CD14-positive monocyte (primary cell): ENCODE data around the gene RAI14. TPM values are rescaled to one million over a fixed set of nuclear protein-coding genes. Genes with fewer than 3 reads are reported as not detected.

Experiments
- DNase-seq, 3 donors: peaks; one replicate each; pipeline ENCODE4 v3.0.0-alpha.2; 2011 to 2022
- H2AFZ ChIP-seq: 2 replicates; pipeline ENCODE4 v1.6.0; 2012; ENCODE audit warnings: mild to moderate bottlenecking, low read depth, low read length, inconsistent platforms; ENCODE audit not compliant: insufficient read depth, poor library complexity, severe bottlenecking
- H3K27ac ChIP-seq, 2 donors: 1 replicate in 1 of 2; 2 replicates in 1 of 2; pipeline ENCODE4 v1.5.1; 2012 to 2013; ENCODE audit warnings: low read length in 2 of 2, control low read depth in 1 of 2, inconsistent platforms in 1 of 2, low read depth in 1 of 2, mild to moderate bottlenecking in 1 of 2
- H3K27me3 ChIP-seq, 2 donors: one replicate each; pipeline versions ENCODE4 v1.6.0 to v1.6.1; 2011 to 2013; ENCODE audit warnings: low read length in 2 of 2; ENCODE audit not compliant: control insufficient read depth in 2 of 2, insufficient read depth in 2 of 2
- H3K36me3 ChIP-seq, 2 donors: replicated peaks in 1 of 2; 1 replicate in 1 of 2; 2 replicates in 1 of 2; pipeline versions ENCODE4 v1.5.1 to v1.6.1; 2012 to 2013; ENCODE audit warnings: low read length in 2 of 2, control low read depth in 1 of 2, inconsistent platforms in 1 of 2, mild to moderate bottlenecking in 1 of 2; ENCODE audit not compliant: insufficient read depth in 2 of 2, control insufficient read depth in 1 of 2
- H3K4me1 ChIP-seq, 2 donors: 1 replicate in 1 of 2; 2 replicates in 1 of 2; pipeline versions ENCODE4 v1.5.1 to v1.6.1; 2012 to 2013; ENCODE audit warnings: low read length in 2 of 2, control low read depth in 1 of 2, inconsistent platforms in 1 of 2, mild to moderate bottlenecking in 1 of 2, moderate library complexity in 1 of 2; ENCODE audit not compliant: insufficient read depth in 2 of 2, control insufficient read depth in 1 of 2
- H3K4me2 ChIP-seq: replicated peaks from 2 replicates; pipeline ENCODE3; 2012; ENCODE audit warnings: low read length, moderate library complexity, mild to moderate bottlenecking; ENCODE audit not compliant: poor library complexity, severe bottlenecking; ENCODE audit errors: extremely low read depth
- H3K4me3 ChIP-seq, 3 experiments: fragments of 200-600 bp in 1 of 3; sonication (generic) in 1 of 3; replicated peaks in 1 of 3; 1 replicate in 2 of 3; 2 replicates in 1 of 3; pipeline ENCODE4 v1.5.1; 2011 to 2013; ENCODE audit warnings: low read length in 3 of 3, mild to moderate bottlenecking in 3 of 3, control low read depth in 2 of 3, low read depth in 2 of 3, inconsistent platforms in 1 of 3, moderate library complexity in 1 of 3
- H3K79me2 ChIP-seq: 2 replicates; pipeline ENCODE4 v1.6.0; 2012; ENCODE audit warnings: mild to moderate bottlenecking, control low read depth, inconsistent platforms, low read length, moderate library complexity; ENCODE audit not compliant: insufficient read depth
- H3K9ac ChIP-seq: 2 replicates; pipeline ENCODE4 v1.6.0; 2017; ENCODE audit warnings: low read length, mild to moderate bottlenecking; ENCODE audit not compliant: insufficient read depth, poor library complexity, severe bottlenecking
- H3K9me3 ChIP-seq, 2 donors: replicated peaks in 1 of 2; 1 replicate in 1 of 2; 2 replicates in 1 of 2; pipeline versions ENCODE4 v1.5.1 to v1.6.1; 2012 to 2013; ENCODE audit warnings: low read length in 2 of 2, control low read depth in 1 of 2; ENCODE audit not compliant: control insufficient read depth in 1 of 2, insufficient read depth in 1 of 2
- H4K20me1 ChIP-seq: 2 replicates; pipeline ENCODE4 v1.6.0; 2012; ENCODE audit warnings: mild to moderate bottlenecking, low read length, control low read depth, moderate library complexity; ENCODE audit not compliant: insufficient read depth
- H3K27ac Mint-ChIP-seq, 7 donors: one replicate each; pipeline ENCODE4 v1.8.0; 2020; ENCODE audit warnings: mild to moderate bottlenecking in 7 of 7, mixed read lengths in 7 of 7, moderate library complexity in 6 of 7, inconsistent platforms in 2 of 7
- H3K27me3 Mint-ChIP-seq, 3 donors: one replicate each; pipeline ENCODE4 v1.8.0; 2021 to 2022; ENCODE audit warnings: low read depth in 3 of 3, mild to moderate bottlenecking in 3 of 3, mixed read lengths in 3 of 3, moderate library complexity in 3 of 3, inconsistent platforms in 1 of 3
- H3K36me3 Mint-ChIP-seq, 2 donors: one replicate each; pipeline ENCODE4 v1.8.0; 2020; ENCODE audit warnings: mixed read lengths in 2 of 2, inconsistent platforms in 1 of 2, mild to moderate bottlenecking in 1 of 2
- H3K4me1 Mint-ChIP-seq: one replicate; pipeline ENCODE4 v1.8.0; 2020; ENCODE audit warnings: mild to moderate bottlenecking, mixed read lengths
- H3K4me3 Mint-ChIP-seq, 2 donors: one replicate each; pipeline ENCODE4 v1.8.0; 2020; ENCODE audit warnings: mild to moderate bottlenecking in 2 of 2, mixed read lengths in 2 of 2, moderate library complexity in 1 of 2
- H3K9me3 Mint-ChIP-seq, 7 donors: one replicate each; pipeline ENCODE4 v1.8.0; 2020 to 2022; ENCODE audit warnings: mixed read lengths in 7 of 7, mild to moderate bottlenecking in 6 of 7, moderate library complexity in 6 of 7, inconsistent platforms in 2 of 7
- CTCF ChIP-seq: fragments of 200-600 bp; IDR thresholded peaks from one replicate; pipeline ENCODE4 v1.8.0; 2022; ENCODE audit warnings: antibody characterized with exemption, mild to moderate bottlenecking
- WGBS: methylation state at CpG from one replicate; pipeline ENCODE4 v1.1.5; 2013; ENCODE audit warnings: missing lambda C conversion rate; ENCODE audit not compliant: insufficient coverage; 5-methylcytosine and 5-hydroxymethylcytosine counted together
- intact Hi-C, 2 donors: fragments of 100-400 bp; cut with micrococcal nuclease; formaldehyde crosslinking; loops; one replicate each; pipeline versions ENCODE4 v1.15.0 to v1.15.1; 2023
- polyA plus RNA-seq, 3 donors: library from polyadenylated mRNA; depleted of rRNA in 1 of 3; unstranded in 2 of 3; stranded (reverse) in 1 of 3; fragments of 300-500 nt in 2 of 3; fragments of >200 nt in 1 of 3; fragmentation: Illumina TruSeq in 2 of 3; gene quantifications; 1 replicate in 2 of 3; 2 replicates in 1 of 3; pipeline ENCODE4 v1.2.3, GENCODE V29; 2012 to 2021

Gene RAI14
- polyA plus RNA-seq, 3 donors, result 0.08 TPM; not detected in 2

GRCh38 chr5:34626751-34627150 is 29.4 kb upstream of the RAI14 start:
- no peaks in the 10 kb centered on the region for H4K20me1 ChIP-seq
- Mint-ChIP-seq H3K36me3 (no peaks in the 10 kb centered on the region), H3K9me3 (peaks cover 0 to 16% (median 0%) of the 10 kb centered on the region in 7 donors), H3K27me3 (peaks cover 0 to 3% (median 1%) of the 10 kb centered on the region in 3 donors), H3K4me3 (no peak overlapping the region), H3K27ac (no peak overlapping the region), H3K4me1 (no peaks in the 10 kb centered on the region)
- no peaks in the 10 kb centered on the region for H3K27me3 ChIP-seq
- H3K27ac ChIP-seq, result no peak overlapping the region
- no CpG with 5 or more reads among the region's 5 CpGs for WGBS
- no peak for TF ChIP-seq CTCF
- H2AFZ ChIP-seq, result no peak overlapping the region
- no peaks in the 10 kb centered on the region for H3K4me1 ChIP-seq
- H3K4me2 ChIP-seq, result no peak overlapping the region
- H3K4me3 ChIP-seq, result no peak overlapping the region
- H3K36me3 ChIP-seq, result no peaks in the 10 kb centered on the region
- no peaks in the 10 kb centered on the region for H3K79me2 ChIP-seq
- H3K9me3 ChIP-seq, result peaks cover 0 to 2% of the 10 kb centered on the region in 2 donors
- no peak overlapping the region for H3K9ac ChIP-seq
- intact Hi-C loops, result no loop called here
- no peak for DNase-seq

GRCh38 chr5:34627794-34628193 is 28.3 kb upstream of the RAI14 start:
- no peak overlapping the region for H3K4me2 ChIP-seq
- no peaks in the 10 kb centered on the region for H3K36me3 Mint-ChIP-seq
- H4K20me1 ChIP-seq, result no peaks in the 10 kb centered on the region

More at GRCh38 chr5:34627794-34628193, 28.3 kb upstream of the RAI14 start:
- Mint-ChIP-seq H3K4me3 (no peak overlapping the region), H3K27ac (no peak overlapping the region), H3K9me3 (peaks cover 0 to 17% (median 0%) of the 10 kb centered on the region in 7 donors), H3K4me1 (no peaks in the 10 kb centered on the region), H3K27me3 (peaks cover 0 to 3% (median 3%) of the 10 kb centered on the region in 3 donors)
- intact Hi-C loops, result no loop called here
- Histone ChIP-seq H3K27ac (no peak overlapping the region), H3K79me2 (no peaks in the 10 kb centered on the region), H3K36me3 (no peaks in the 10 kb centered on the region), H3K9ac (no peak overlapping the region), H3K4me3 (no peak overlapping the region), H2AFZ (no peak overlapping the region), H3K27me3 (no peaks in the 10 kb centered on the region), H3K4me1 (no peaks in the 10 kb centered on the region), H3K9me3 (peaks cover 0 to 2% of the 10 kb centered on the region in 2 donors)
- no CpG with 5 or more reads among the region's 1 CpG for WGBS
- TF ChIP-seq CTCF, result no peak
- no peak for DNase-seq
